Psoas muscle (tissue), 8 donors: ENCODE data around the gene MOK. TPM values are rescaled to one million over a fixed set of nuclear protein-coding genes. Genes with fewer than 3 reads are reported as not detected.
"Not testable (repeated sequence)": the region's sequence is repeated elsewhere in the genome, so short reads cannot be mapped to it uniquely, and the experiment has no call there.

Source experiments
- ATAC-seq, 4 donors: fragments of 200-7000 bp; cut with Tn5 transposase; one replicate each; pipeline ENCODE4 v1.9.1; 2020; ENCODE audit warnings: moderate library complexity in 3 of 4, mild to moderate bottlenecking in 2 of 4
- DNase-seq, 2 donors: peaks; one replicate each; pipeline ENCODE4 v3.0.0-alpha.2; 2020
- H3K27ac ChIP-seq: fragments of 200-600 bp; one replicate; pipeline ENCODE4 v1.8.0; 2022
- H3K27me3 ChIP-seq, 3 donors: fragments of 200-600 bp in 1 of 3; one replicate each; pipeline versions ENCODE4 v1.6.1 to v1.8.0; 2013 to 2022; ENCODE audit warnings: low read length in 2 of 3, mild to moderate bottlenecking in 2 of 3, moderate library complexity in 1 of 3; ENCODE audit not compliant: insufficient read depth in 3 of 3
- H3K36me3 ChIP-seq, 2 donors: fragments of 200-600 bp in 1 of 2; one replicate each; pipeline versions ENCODE4 v1.6.1 to v1.8.0; 2013 to 2022; ENCODE audit warnings: low read depth in 1 of 2, mild to moderate bottlenecking in 1 of 2, moderate library complexity in 1 of 2; ENCODE audit not compliant: insufficient read depth in 1 of 2
- H3K4me1 ChIP-seq: fragments of 200-600 bp; one replicate; pipeline ENCODE4 v1.8.0; 2022
- H3K4me3 ChIP-seq: fragments of 200-600 bp; one replicate; pipeline ENCODE4 v1.8.0; 2022; ENCODE audit warnings: mild to moderate bottlenecking
- H3K9me3 ChIP-seq: fragments of 200-600 bp; one replicate; pipeline ENCODE4 v1.8.0; 2022
- whole genome bisulfite sequencing, 3 donors: extraction: QIAGEN DNeasy Blood & Tissue Kit; methylation state at CpG; one replicate each; pipeline versions ENCODE4 v1.1.6 to v1.1.7; 2013; 5-methylcytosine and 5-hydroxymethylcytosine counted together
- intact Hi-C, 2 donors: fragments of 100-400 bp; cut with DNase I; formaldehyde crosslinking; loops; one replicate each; pipeline versions ENCODE4 v1.11.0 to v1.14.2; 2022
- polyA plus RNA-seq, 3 donors: library from polyadenylated mRNA; stranded (reverse); fragments of 200-250 nt; gene quantifications; one replicate each; pipeline ENCODE4 v1.2.3, GENCODE V29; 2013
- total RNA-seq, 4 donors: library from RNA; stranded (reverse); fragmentation: NEBNext Ultra II Directional in 2 of 4; extraction: Animal tissue kit (Norgen Biotek cat#: 25700) in 2 of 4; gene quantifications; one replicate each; pipeline versions ENCODE4 v1.2.1 to v1.2.4, GENCODE V29; 2021 to 2023
- TF ChIP-seq, protein P1 (sequence below): fragments of 200-600 bp; IDR thresholded peaks from one replicate; pipeline ENCODE4 v1.8.0; 2022; ENCODE audit warnings: antibody characterized with exemption
- donor health status: healthy with polysubstance abuse.
- donor health status: DM: no; HTN: no; CAD: no; lungs with moderate emphysema.
- donor health status: Bipolar disorder and iron deficiency.
- donor health status: healthy.
- donor health status: DM: yes; HTN: yes; CAD: no.
- donor health status: DM: no; HTN: no; CAD: no.
- donor health status: DM: no; HTN: no; CAD: no.
- donor health status: DM: yes; HTN: yes; CAD: no.

MOK gene
- total and polyA plus RNA-seq, 7 donors, result 1.8 to 11.1 (median 3.4) TPM

DNA sequence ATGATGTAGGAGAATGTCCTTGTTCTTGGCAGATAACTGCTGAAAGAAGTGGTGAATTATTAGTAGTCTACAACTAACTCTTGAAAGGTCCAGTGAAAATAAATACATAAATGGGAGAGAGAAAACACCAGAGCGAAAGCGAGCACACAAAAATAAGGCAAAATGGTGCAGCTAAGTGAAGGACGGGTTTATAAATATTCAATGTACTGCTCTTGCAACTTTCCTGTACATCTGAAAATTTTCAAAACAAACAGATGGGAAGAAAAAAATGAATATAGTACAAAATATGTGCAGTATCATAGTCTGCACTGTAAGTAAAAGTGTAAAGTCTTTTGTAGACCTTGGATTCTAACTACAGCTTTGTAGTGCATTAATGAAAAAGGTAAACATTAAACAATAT is 1.3 kb downstream of the MOK start:
- no peaks in the 10 kb centered on the region for H3K36me3 ChIP-seq
- ATAC-seq, result no peak
- peaks cover 0 to 1% (median 0%) of the 10 kb centered on the region in 3 donors for H3K27me3 ChIP-seq
- 96 to 97% (median 97%) methylated on average over 3 of the region's 3 CpGs for WGBS, 3 donors
- intact Hi-C loops, result no loop called here
- H3K4me3 ChIP-seq, result no peak overlapping the region
- no peaks in the 10 kb centered on the region for H3K9me3 ChIP-seq
- no peak overlapping the region for H3K27ac ChIP-seq
- H3K4me1 ChIP-seq, result no peaks in the 10 kb centered on the region
- DNase-seq, result no peak
- TF ChIP-seq, protein P1, sequence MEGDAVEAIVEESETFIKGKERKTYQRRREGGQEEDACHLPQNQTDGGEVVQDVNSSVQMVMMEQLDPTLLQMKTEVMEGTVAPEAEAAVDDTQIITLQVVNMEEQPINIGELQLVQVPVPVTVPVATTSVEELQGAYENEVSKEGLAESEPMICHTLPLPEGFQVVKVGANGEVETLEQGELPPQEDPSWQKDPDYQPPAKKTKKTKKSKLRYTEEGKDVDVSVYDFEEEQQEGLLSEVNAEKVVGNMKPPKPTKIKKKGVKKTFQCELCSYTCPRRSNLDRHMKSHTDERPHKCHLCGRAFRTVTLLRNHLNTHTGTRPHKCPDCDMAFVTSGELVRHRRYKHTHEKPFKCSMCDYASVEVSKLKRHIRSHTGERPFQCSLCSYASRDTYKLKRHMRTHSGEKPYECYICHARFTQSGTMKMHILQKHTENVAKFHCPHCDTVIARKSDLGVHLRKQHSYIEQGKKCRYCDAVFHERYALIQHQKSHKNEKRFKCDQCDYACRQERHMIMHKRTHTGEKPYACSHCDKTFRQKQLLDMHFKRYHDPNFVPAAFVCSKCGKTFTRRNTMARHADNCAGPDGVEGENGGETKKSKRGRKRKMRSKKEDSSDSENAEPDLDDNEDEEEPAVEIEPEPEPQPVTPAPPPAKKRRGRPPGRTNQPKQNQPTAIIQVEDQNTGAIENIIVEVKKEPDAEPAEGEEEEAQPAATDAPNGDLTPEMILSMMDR, result no peak

DNA sequence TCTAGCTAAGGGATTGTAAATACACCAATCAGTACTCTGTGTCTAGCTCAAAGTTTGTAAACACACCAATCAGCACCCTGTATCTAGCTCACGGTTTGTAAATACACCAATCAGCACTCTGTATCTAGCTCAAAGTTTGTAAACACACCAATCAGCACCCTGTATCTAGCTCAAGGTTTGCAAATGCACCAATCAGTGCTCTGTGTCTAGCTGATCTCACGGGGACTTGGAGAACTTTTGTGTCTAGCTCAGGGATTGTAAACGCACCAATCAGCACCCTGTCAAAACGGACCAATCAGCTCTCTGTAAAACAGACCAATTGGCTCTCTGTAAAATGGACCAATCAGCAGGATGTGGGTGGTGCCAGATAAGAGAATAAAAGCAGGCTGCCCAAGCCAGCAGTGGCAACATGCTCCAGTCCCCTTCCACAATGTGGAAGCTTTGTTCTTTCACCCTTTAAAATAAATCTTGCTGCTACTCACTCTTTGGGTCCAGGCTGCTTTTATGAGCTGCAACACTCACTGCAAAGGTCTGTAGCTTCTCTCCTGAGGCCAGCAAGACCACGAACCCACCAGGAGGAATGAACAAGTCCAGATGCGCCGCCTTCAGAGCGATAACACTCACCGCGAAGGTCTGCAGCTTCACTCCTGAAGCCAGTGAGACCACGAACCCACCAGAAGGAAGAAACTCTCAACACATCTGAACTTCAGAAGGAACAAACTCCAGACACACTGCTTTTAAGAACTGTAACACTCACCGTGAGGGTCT is 6.5 kb downstream of the MOK start:
- H3K4me1 ChIP-seq, H3K27ac ChIP-seq, H3K9me3 ChIP-seq, H3K4me3 ChIP-seq, DNase-seq, H3K36me3 ChIP-seq, H3K27me3 ChIP-seq, intact Hi-C loops, ATAC-seq: not testable (repeated sequence)
- 87 to 93% (median 92%) methylated on average over 12 of the region's 12 CpGs for WGBS, 3 donors

DNA sequence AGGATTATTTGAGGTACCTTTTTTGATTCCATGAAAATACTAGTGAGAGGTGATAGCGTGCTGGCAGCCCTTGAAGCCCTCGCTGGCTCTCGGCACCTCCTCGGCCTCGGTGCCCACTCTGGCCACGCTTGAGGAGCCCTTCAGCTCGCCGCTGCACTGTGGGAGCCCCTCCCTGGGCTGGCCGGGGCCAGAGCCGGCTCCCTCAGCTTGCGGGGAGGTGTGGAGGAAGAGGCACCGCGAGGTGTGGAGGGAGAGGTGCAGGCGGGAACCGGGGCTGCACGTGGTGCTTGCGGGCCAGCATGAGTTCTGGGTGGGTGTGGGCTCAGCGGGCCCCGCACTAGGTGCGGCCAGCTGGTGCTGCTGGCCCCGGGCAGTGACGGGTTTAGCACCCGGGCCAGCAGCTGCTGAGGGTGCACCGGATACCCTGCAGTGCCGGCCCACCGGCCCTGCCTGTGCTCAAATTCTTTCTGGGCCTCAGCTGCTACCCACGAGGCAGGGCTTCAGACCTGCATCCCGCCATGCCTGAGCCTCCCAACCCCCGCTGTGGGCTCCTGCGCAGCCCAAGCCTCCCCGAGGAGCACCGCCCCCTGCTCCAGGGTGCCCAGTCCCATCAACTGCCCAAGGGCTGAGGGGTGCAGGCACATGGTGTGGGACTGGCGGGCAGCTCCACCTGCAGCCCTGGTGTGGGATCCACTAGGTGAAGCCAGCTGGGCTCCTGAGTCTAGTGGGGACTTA is 7.4 kb downstream of the MOK start:
- DNase-seq (no peak), ATAC-seq (no peak)
- no peaks in the 10 kb centered on the region for H3K9me3 ChIP-seq
- 91 to 95% (median 94%) methylated on average over 32 to 33 of the region's 33 CpGs for WGBS, 3 donors
- no peaks in the 10 kb centered on the region for H3K27me3 ChIP-seq
- H3K4me1 ChIP-seq, result no peaks in the 10 kb centered on the region
- no peak overlapping the region for H3K4me3 ChIP-seq
- no peak overlapping the region for H3K27ac ChIP-seq
- intact Hi-C loops, result no loop called here
- no peaks in the 10 kb centered on the region for H3K36me3 ChIP-seq
- TF ChIP-seq, protein P1, result no peak

DNA sequence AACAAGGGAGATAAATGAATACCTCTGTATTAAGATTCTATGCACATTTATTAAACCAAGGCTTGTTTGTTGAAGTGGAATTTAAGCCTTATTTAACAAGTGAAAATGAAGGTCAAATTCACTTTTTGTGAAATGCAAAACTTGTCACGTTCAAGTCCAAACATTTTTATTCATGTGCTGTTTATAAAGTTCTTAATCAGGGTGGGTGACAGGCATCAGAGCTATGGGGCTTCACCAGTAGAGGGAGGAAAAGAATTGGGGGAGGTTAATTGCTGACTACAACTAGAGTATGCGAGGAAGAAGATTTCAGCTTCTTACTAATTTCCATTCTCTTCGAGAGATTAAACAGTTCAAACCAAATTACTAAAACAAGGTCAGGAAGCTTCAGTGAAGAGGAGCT is 9.7 kb downstream of the MOK start:
- no peak for DNase-seq
- Histone ChIP-seq H3K27ac (no peak overlapping the region), H3K9me3 (no peaks in the 10 kb centered on the region), H3K27me3 (no peaks in the 10 kb centered on the region), H3K4me3 (no peak overlapping the region), H3K4me1 (no peaks in the 10 kb centered on the region), H3K36me3 (no peaks in the 10 kb centered on the region)
- WGBS, 3 donors, result 68 to 76% (median 73%) methylated on average over 3 of the region's 3 CpGs
- TF ChIP-seq, protein P1, result no peak
- ATAC-seq, result no peak
- intact Hi-C loops, result no loop called here

DNA sequence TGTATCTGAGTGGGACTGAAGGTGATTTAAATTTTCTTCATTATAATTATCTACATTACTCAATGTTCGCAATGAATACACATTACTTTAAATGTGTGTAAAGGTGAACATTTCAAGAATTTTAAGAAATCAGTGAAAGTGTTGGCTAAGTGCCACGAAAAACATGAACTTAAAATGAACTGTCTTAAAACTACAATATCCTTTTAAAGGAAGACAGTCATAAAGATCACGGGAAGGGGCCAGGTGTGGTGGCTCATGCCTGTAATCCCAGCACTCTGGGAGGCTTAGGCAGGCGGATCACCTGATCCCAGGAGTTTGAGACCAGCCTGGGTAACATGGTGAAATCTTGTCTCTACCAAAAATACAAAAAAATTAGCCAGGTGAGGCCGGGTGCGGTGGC is 11.2 kb downstream of the MOK start:
- intact Hi-C loops, result no loop called here
- 78 to 82% (median 80%) methylated on average over 6 of the region's 6 CpGs for WGBS, 3 donors
- ATAC-seq (no peak), DNase-seq (no peak)
- Histone ChIP-seq H3K4me3 (no peak overlapping the region), H3K36me3 (no peaks in the 10 kb centered on the region), H3K27me3 (no peaks in the 10 kb centered on the region), H3K27ac (no peak overlapping the region), H3K4me1 (no peaks in the 10 kb centered on the region), H3K9me3 (no peaks in the 10 kb centered on the region)
- TF ChIP-seq, protein P1, result no peak
